ENCODE measurements around the gene CCNK.

The CCNK gene

GRCh38 chr14:99539491-99539890 is 58.3 kb downstream of the CCNK start:
- Histone ChIP-seq H3K9me3 (ENCODE audit: control insufficient read depth in 1 of 2, low read length in 2 of 2) (no peaks in the 10 kb centered on the region), H3K36me3 (ENCODE audit: control insufficient read depth in 1 of 2, insufficient read depth in 2 of 2, low read length in 2 of 2) (no peaks in the 10 kb centered on the region), H3K27ac (ENCODE audit: low read length) (no peak overlapping the region), H3K27me3 (ENCODE audit: low read depth, low read length) (no peaks in the 10 kb centered on the region), H3K4me1 (ENCODE audit: control insufficient read depth in 1 of 2, insufficient read depth in 2 of 2, low read length in 2 of 2) (peaks cover 5 to 64% of the 10 kb centered on the region in 2 donors), H3K4me3 (ENCODE audit: low read depth in 1 of 2, low read length in 2 of 2) (no peak overlapping the region)

GRCh38 chr14:99540196-99541032 is 59.2 kb downstream of the CCNK start:
- Histone ChIP-seq H3K9me3 (ENCODE audit: control insufficient read depth in 1 of 2, low read length in 2 of 2) (no peaks in the 10 kb centered on the region), H3K4me3 (ENCODE audit: low read depth in 1 of 2, low read length in 2 of 2) (no peak overlapping the region), H3K27me3 (ENCODE audit: low read depth, low read length) (no peaks in the 10 kb centered on the region), H3K4me1 (ENCODE audit: control insufficient read depth in 1 of 2, insufficient read depth in 2 of 2, low read length in 2 of 2) (peaks cover 5 to 58% of the 10 kb centered on the region in 2 donors), H3K36me3 (ENCODE audit: control insufficient read depth in 1 of 2, insufficient read depth in 2 of 2, low read length in 2 of 2) (no peaks in the 10 kb centered on the region), H3K27ac (ENCODE audit: low read length) (no peak overlapping the region)

- Histone ChIP-seq H3K27ac (ENCODE audit: low read length) (no peak overlapping the region), H3K27me3 (ENCODE audit: low read depth, low read length) (no peaks in the 10 kb centered on the region)
Observed at GRCh38 chr14:99541211-99541610, 60.0 kb downstream of the CCNK start.

GRCh38 chr14:99541677-99542470 is 60.7 kb downstream of the CCNK start:
- H3K4me3 ChIP-seq (ENCODE audit: low read depth in 1 of 2, low read length in 2 of 2), result no peak overlapping the region
- no peaks in the 10 kb centered on the region for H3K27me3 ChIP-seq (ENCODE audit: low read depth, low read length)
- H3K9me3 ChIP-seq (ENCODE audit: control insufficient read depth in 1 of 2, low read length in 2 of 2), result no peaks in the 10 kb centered on the region
- H3K4me1 ChIP-seq (ENCODE audit: control insufficient read depth in 1 of 2, insufficient read depth in 2 of 2, low read length in 2 of 2), result peaks cover 4 to 63% of the 10 kb centered on the region in 2 donors
- no peak overlapping the region for H3K27ac ChIP-seq (ENCODE audit: low read length)
- H3K36me3 ChIP-seq (ENCODE audit: control insufficient read depth in 1 of 2, insufficient read depth in 2 of 2, low read length in 2 of 2), result no peaks in the 10 kb centered on the region

More at GRCh38 chr14:99541211-99541610, 60.0 kb downstream of the CCNK start:
- Histone ChIP-seq H3K4me1 (ENCODE audit: control insufficient read depth in 1 of 2, insufficient read depth in 2 of 2, low read length in 2 of 2) (peaks cover 5 to 62% of the 10 kb centered on the region in 2 donors), H3K4me3 (ENCODE audit: low read depth in 1 of 2, low read length in 2 of 2) (no peak overlapping the region), H3K9me3 (ENCODE audit: control insufficient read depth in 1 of 2, low read length in 2 of 2) (no peaks in the 10 kb centered on the region), H3K36me3 (ENCODE audit: control insufficient read depth in 1 of 2, insufficient read depth in 2 of 2, low read length in 2 of 2) (no peaks in the 10 kb centered on the region)

- peaks cover 0 to 56% of the 10 kb centered on the region in 2 donors for H3K4me1 ChIP-seq (ENCODE audit: control insufficient read depth in 1 of 2, insufficient read depth in 2 of 2, low read length in 2 of 2)
Observed at GRCh38 chr14:99542566-99542965, 61.4 kb downstream of the CCNK start.

GRCh38 chr14:99543370-99543769 is 62.2 kb downstream of the CCNK start:
- peaks cover 0 to 48% of the 10 kb centered on the region in 2 donors for H3K4me1 ChIP-seq (ENCODE audit: control insufficient read depth in 1 of 2, insufficient read depth in 2 of 2, low read length in 2 of 2)
- no peaks in the 10 kb centered on the region for H3K27me3 ChIP-seq (ENCODE audit: low read depth, low read length)
- H3K27ac ChIP-seq (ENCODE audit: low read length), result no peak overlapping the region
- no peaks in the 10 kb centered on the region for H3K9me3 ChIP-seq (ENCODE audit: control insufficient read depth in 1 of 2, low read length in 2 of 2)
- H3K36me3 ChIP-seq (ENCODE audit: control insufficient read depth in 1 of 2, insufficient read depth in 2 of 2, low read length in 2 of 2), result no peaks in the 10 kb centered on the region
- no peak overlapping the region for H3K4me3 ChIP-seq (ENCODE audit: low read depth in 1 of 2, low read length in 2 of 2)

More at GRCh38 chr14:99542566-99542965, 61.4 kb downstream of the CCNK start:
- Histone ChIP-seq H3K36me3 (ENCODE audit: control insufficient read depth in 1 of 2, insufficient read depth in 2 of 2, low read length in 2 of 2) (no peaks in the 10 kb centered on the region), H3K4me3 (ENCODE audit: low read depth in 1 of 2, low read length in 2 of 2) (no peak overlapping the region), H3K27ac (ENCODE audit: low read length) (no peak overlapping the region), H3K9me3 (ENCODE audit: control insufficient read depth in 1 of 2, low read length in 2 of 2) (no peaks in the 10 kb centered on the region), H3K27me3 (ENCODE audit: low read depth, low read length) (no peaks in the 10 kb centered on the region)

- Histone ChIP-seq H3K36me3 (ENCODE audit: control insufficient read depth in 1 of 2, insufficient read depth in 2 of 2, low read length in 2 of 2) (no peaks in the 10 kb centered on the region), H3K27me3 (ENCODE audit: low read depth, low read length) (no peaks in the 10 kb centered on the region), H3K4me1 (ENCODE audit: control insufficient read depth in 1 of 2, insufficient read depth in 2 of 2, low read length in 2 of 2) (peaks cover 0 to 48% of the 10 kb centered on the region in 2 donors), H3K4me3 (ENCODE audit: low read depth in 1 of 2, low read length in 2 of 2) (no peak overlapping the region), H3K9me3 (ENCODE audit: control insufficient read depth in 1 of 2, low read length in 2 of 2) (no peaks in the 10 kb centered on the region), H3K27ac (ENCODE audit: low read length) (no peak overlapping the region)
Observed at GRCh38 chr14:99543985-99544384, 62.8 kb downstream of the CCNK start.

- H3K4me3 ChIP-seq (ENCODE audit: low read depth in 1 of 2, low read length in 2 of 2), result no peak overlapping the region
- H3K27me3 ChIP-seq (ENCODE audit: low read depth, low read length), result no peaks in the 10 kb centered on the region
- no peaks in the 10 kb centered on the region for H3K36me3 ChIP-seq (ENCODE audit: control insufficient read depth in 1 of 2, insufficient read depth in 2 of 2, low read length in 2 of 2)
- peaks cover 0 to 55% of the 10 kb centered on the region in 2 donors for H3K4me1 ChIP-seq (ENCODE audit: control insufficient read depth in 1 of 2, insufficient read depth in 2 of 2, low read length in 2 of 2)
- H3K27ac ChIP-seq (ENCODE audit: low read length), result no peak overlapping the region
- H3K9me3 ChIP-seq (ENCODE audit: control insufficient read depth in 1 of 2, low read length in 2 of 2), result no peaks in the 10 kb centered on the region
Observed at GRCh38 chr14:99544991-99545390, 63.8 kb downstream of the CCNK start.

- no peaks in the 10 kb centered on the region for H3K27me3 ChIP-seq (ENCODE audit: low read depth, low read length)
- H3K4me3 ChIP-seq (ENCODE audit: low read depth in 1 of 2, low read length in 2 of 2), result no peak overlapping the region
- H3K9me3 ChIP-seq (ENCODE audit: control insufficient read depth in 1 of 2, low read length in 2 of 2), result no peaks in the 10 kb centered on the region
- peaks cover 0 to 51% of the 10 kb centered on the region in 2 donors for H3K4me1 ChIP-seq (ENCODE audit: control insufficient read depth in 1 of 2, insufficient read depth in 2 of 2, low read length in 2 of 2)
- H3K36me3 ChIP-seq (ENCODE audit: control insufficient read depth in 1 of 2, insufficient read depth in 2 of 2, low read length in 2 of 2), result no peaks in the 10 kb centered on the region
- H3K27ac ChIP-seq (ENCODE audit: low read length), result no peak overlapping the region
Observed at GRCh38 chr14:99545586-99545985, 64.4 kb downstream of the CCNK start.

GRCh38 chr14:99546234-99546879 is 65.1 kb downstream of the CCNK start:
- H3K4me1 ChIP-seq (ENCODE audit: control insufficient read depth in 1 of 2, insufficient read depth in 2 of 2, low read length in 2 of 2), result peaks cover 0 to 43% of the 10 kb centered on the region in 2 donors

GRCh38 chr14:99548255-99548654 is 67.0 kb downstream of the CCNK start:
- H3K4me1 ChIP-seq (ENCODE audit: control insufficient read depth in 1 of 2, insufficient read depth in 2 of 2, low read length in 2 of 2), result peaks cover 0 to 44% of the 10 kb centered on the region in 2 donors
- H3K27me3 ChIP-seq (ENCODE audit: low read depth, low read length), result no peaks in the 10 kb centered on the region
- H3K4me3 ChIP-seq (ENCODE audit: low read depth in 1 of 2, low read length in 2 of 2), result no peak overlapping the region
- H3K36me3 ChIP-seq (ENCODE audit: control insufficient read depth in 1 of 2, insufficient read depth in 2 of 2, low read length in 2 of 2), result no peaks in the 10 kb centered on the region
- no peaks in the 10 kb centered on the region for H3K9me3 ChIP-seq (ENCODE audit: control insufficient read depth in 1 of 2, low read length in 2 of 2)
- H3K27ac ChIP-seq (ENCODE audit: low read length), result no peak overlapping the region

More at GRCh38 chr14:99546234-99546879, 65.1 kb downstream of the CCNK start:
- Histone ChIP-seq H3K36me3 (ENCODE audit: control insufficient read depth in 1 of 2, insufficient read depth in 2 of 2, low read length in 2 of 2) (no peaks in the 10 kb centered on the region), H3K27me3 (ENCODE audit: low read depth, low read length) (no peaks in the 10 kb centered on the region), H3K27ac (ENCODE audit: low read length) (no peak overlapping the region), H3K9me3 (ENCODE audit: control insufficient read depth in 1 of 2, low read length in 2 of 2) (no peaks in the 10 kb centered on the region), H3K4me3 (ENCODE audit: low read depth in 1 of 2, low read length in 2 of 2) (no peak overlapping the region)
